NOMO-1 (cell line): ENCODE data around the gene RIN3.
A peak's percentile ranks its signal among the peaks of the same experiment; 100 is the strongest.
"Not testable (repeated sequence)": the region's sequence is repeated elsewhere in the genome, so short reads cannot be mapped to it uniquely, and the experiment has no call there.

Experiments used
- DNase-seq, 2 experiments: peaks; one replicate each; lab custom pipeline; 2025; ENCODE audit not compliant: unreplicated experiment in 2 of 2; lab: John Stamatoyannopoulos, UW

The RIN3 gene

GRCh38 chr14:92525322-92526095 lies 11.9 kb downstream of the RIN3 start:
- no peak for DNase-seq

- no peak for DNase-seq
Measured at GRCh38 chr14:92527721-92528120, 14.1 kb downstream of the RIN3 start.

GRCh38 chr14:92528486-92529100 lies 15.0 kb downstream of the RIN3 start:
- no peak for DNase-seq

DNA sequence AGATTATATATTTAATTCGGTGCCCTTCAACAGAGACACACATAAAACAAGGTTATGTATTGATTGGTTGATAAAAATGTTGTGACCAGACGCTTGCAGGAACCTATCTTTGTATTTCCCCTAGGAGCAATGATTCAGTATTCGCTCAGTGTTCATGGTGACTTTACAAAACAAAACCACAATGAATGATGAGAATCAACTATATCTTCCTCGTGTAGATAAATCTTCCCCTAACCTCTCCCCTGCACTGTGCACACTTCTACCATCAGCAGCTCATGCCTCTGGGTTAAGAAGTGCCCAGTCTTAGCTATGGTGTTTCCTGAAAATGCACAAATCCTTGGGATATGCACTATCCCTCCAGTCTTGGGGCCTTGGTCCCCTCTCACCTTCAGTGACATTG lies 16.3 kb downstream of the RIN3 start:
- DNase-seq = no peak

DNA sequence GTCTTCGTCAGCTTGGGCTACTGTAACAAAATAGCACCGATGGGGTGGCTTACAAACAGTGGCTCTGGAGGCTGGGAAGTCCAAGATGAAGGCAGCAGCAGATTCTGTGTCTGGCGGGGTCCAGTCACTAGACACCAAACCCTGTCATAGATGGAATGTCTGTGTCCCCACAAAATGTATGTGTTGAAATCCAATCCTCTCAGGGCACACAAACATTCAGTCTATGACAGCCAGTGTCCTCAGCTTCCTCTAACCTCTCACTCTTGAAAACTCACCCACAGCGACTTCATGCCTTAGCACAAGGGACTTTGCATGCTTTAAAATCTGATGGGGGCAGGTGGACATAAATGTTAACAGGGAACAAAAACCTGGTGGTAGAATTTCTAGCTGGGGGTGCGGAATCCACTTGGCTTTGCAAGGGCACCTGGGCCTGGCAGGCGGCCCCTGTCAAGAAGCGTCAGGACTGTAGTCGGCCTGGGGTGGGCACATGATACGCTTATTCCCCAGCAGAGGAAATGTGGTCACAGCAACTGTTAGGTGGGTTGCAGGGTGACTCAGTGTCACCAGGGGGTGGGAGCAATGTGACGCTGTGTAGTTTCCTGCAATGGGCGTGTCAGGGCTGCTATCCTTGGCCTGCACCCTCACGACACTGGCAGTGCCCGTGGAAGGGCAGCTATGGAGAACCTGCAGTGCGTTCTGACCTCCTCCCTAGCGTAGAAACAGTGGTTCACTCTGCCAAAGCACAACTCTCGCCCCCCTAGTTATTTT lies 17.7 kb downstream of the RIN3 start:
- no peak for DNase-seq

GRCh38 chr14:92532490-92533163 lies 19.0 kb downstream of the RIN3 start:
- no peak for DNase-seq

- DNase-seq = no peak
Measured at GRCh38 chr14:92534932-92535643, 21.5 kb downstream of the RIN3 start.

DNA sequence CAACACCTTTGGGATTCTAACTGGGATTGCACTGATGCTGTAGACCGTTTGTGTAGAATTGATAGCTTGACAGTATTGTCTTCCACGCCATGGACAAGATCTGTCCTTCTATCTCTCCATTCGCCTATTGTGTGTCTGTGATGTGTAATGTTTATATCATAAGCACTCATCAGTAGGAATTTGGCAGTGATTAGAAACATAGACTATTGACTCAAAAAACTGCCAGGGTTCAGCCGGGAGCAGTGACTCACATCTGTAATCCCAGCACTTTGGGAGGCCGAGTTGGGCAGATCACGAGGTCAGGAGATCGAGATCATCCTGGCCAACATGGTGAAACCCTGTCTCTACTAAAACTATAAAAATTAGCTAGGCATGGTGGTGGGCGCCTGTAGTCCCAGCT lies 22.6 kb downstream of the RIN3 start:
- DNase-seq = not testable (repeated sequence)

DNA sequence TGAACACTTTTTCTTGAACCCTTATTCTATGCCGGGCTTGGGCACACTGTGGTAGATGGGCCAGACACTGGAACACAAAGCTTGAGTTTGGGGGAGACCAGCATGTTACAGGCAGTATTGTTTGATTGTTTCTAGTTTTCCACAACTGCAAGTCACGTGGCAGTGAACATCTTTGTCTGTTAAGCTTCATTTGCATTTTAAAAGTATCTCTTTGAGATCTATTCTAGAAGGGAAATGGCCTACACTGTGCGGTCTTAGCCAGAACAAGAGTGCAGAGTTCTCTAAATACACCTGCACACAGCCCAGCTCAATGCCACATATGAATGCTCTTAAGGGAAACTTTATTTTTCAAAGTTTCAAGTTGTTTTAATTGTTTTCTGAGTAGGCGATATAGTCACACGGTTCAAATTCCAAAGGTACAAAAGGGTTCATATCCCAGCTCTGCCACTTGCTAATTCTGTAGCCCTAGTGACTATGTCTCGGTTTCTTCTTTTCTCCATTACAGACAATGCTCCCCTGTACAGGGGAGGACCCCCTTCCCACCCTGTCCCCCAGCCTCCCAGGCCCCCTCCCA lies 24.9 kb downstream of the RIN3 start:
- DNase-seq = no peak

GRCh38 chr14:92539419-92539818 lies 25.8 kb downstream of the RIN3 start:
- DNase-seq = no peak

GRCh38 chr14:92539875-92540274 lies 26.3 kb downstream of the RIN3 start:
- DNase-seq = no peak

GRCh38 chr14:92540472-92541048 lies 27.0 kb downstream of the RIN3 start:
- no peak for DNase-seq

DNA sequence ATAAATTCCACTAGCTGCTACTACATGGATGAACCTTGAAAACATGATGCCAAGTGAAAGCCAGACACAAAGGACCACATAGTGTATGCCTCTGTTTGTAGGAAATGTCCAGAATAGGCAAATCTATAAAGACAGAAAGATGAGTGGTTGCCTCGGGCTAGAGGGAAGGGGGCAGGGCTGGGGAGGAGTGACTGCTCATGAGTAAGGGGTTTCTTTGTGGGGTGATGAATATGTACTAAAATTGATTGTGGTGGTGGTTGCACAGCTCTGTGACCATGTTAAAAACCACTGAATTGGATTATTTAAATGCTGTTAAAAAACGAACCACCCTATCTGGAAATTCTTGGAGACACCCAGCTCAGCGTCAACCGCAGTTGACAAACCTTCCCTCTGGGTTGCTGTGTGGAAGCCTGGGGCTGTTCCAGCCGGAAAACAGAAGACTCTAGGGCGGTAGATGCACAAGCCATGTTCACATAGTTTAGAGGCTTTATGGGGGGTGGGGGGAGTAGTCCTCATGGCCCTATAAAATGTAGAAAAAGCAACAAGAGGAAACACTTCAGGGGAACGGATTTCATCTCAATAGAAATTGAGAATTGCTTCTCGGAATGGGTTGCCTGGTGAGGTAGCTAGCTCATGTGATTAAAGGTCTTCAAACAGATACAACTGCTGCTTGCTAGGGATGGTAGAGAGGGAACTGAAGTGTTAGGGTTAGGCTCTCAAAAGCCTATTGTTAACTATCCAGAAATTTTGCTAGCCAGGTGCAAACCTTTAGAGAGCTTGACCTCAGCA lies 29.4 kb downstream of the RIN3 start:
- DNase-seq = no peak

DNA sequence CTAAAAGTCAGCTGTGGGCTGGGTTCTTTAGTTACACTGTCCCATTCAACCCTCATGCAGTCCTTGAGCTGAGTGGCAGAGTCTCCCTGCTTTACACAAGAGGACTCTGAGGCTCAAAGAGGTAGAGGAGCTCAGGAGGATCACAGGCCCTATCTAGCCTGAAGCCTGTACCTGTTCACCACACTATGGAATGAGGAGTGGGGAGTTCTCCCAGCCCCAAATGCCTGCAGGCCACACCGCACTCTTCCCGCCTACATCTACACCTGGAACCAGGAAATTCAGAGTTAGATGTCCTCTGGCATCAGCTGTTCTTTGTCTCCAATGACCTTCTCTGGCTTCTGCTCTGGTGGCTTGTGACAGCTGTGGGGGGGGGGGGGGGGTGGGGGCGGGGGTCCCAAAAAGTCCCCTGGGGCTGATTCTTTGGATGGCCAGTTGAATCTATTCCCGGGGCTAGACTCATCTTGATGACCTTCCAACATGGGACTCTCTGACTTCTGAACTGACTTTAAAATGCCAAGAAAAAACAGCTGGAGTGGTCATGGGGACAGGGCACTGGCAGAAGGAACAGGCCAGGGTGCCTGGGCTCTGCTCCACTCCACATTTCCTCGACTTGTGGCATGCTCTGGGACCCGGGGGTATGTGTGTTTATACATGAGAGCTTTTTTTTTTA lies 30.6 kb downstream of the RIN3 start:
- no peak for DNase-seq

- DNase-seq = peak in 1 of 2 experiments; percentile 25
Measured at GRCh38 chr14:92546347-92547053, 32.9 kb downstream of the RIN3 start.

DNA sequence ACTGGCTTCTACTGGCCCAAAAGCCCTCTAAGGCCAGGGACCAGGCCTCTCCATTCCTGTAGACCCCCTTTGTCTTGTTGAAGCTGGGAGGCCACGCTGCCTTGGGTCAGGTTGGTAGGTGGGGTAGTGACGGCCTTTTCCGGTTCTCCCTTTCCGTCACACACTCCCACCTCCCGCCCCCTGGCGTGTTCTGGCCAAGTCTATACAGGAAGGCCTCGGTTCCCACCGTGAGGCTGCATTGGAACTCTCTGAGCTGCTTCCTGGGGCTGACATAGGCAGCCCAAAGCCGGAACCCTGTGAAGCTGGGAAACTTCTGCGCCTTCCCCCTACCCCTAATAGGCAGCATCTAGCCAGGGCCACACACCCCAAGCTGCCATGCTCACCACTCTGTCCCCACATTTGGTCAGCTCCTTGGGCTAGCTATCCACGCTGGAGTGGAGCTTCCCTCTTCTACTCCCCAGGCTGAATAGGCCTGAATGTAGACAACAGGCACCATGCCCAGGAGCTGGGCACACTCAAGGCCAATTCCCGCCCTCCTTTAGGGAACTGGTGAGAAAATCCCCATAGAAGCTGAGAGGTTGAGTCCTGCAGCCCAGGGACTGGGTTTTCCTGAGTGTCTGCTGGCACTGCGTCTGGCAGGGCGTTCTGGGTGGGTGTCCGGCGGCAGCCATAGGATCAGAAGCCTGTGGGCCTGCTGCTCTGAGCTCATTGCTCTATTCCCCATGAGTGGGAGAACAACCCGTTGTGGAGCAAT lies 35.7 kb downstream of the RIN3 start:
- DNase-seq = no peak

GRCh38 chr14:92549859-92550230 lies 36.3 kb downstream of the RIN3 start:
- DNase-seq = no peak
